ENCODE data around the gene ACAP3. TPM values are rescaled to one million over a fixed set of nuclear protein-coding genes. Genes with fewer than 3 reads are reported as not detected.

Gene ACAP3
- total RNA-seq, 1 donor from 2014 or later: 50.6 TPM

- TF ChIP-seq CTCF (IDR thresholded peaks at IDR 0.05): no peak
- Histone ChIP-seq H3K27ac (no peak overlapping the region), H3K36me3 (peaks cover 75% of the 10 kb centered on the region), H3K9me3 (no peaks in the 10 kb centered on the region), H3K4me3 (no peak overlapping the region), H3K4me1 (peaks cover 12% of the 10 kb centered on the region), H3K27me3 (ENCODE audit: low read depth) (no peaks in the 10 kb centered on the region)
- DNase-seq: no peak
- intact Hi-C loops (cut with DNase I): no loop called here
- ATAC-seq: no peak
Measured at GRCh38 chr1:1312450-1313314, 5.0 kb upstream of the ACAP3 start.

GRCh38 chr1:1311107-1312104 is 3.7 kb upstream of the ACAP3 start:
- no peaks in the 10 kb centered on the region for H3K27me3 ChIP-seq (ENCODE audit: low read depth)
- ATAC-seq: no peak
- H3K4me1 ChIP-seq: peaks cover 19% of the 10 kb centered on the region
- DNase-seq: no peak
- TF ChIP-seq CTCF (IDR thresholded peaks at IDR 0.05): no peak
- H3K4me3 ChIP-seq: no peak overlapping the region
- no peak overlapping the region for H3K27ac ChIP-seq
- H3K36me3 ChIP-seq: peaks cover 65% of the 10 kb centered on the region
- intact Hi-C loops (cut with DNase I): no loop called here
- H3K9me3 ChIP-seq: no peaks in the 10 kb centered on the region

GRCh38 chr1:1310476-1311053 is 2.8 kb upstream of the ACAP3 start:
- no peaks in the 10 kb centered on the region for H3K27me3 ChIP-seq (ENCODE audit: low read depth)
- DNase-seq (no peak), ATAC-seq (no peak)
- H3K4me3 ChIP-seq: no peak overlapping the region
- intact Hi-C loops (cut with DNase I): no loop called here
- H3K4me1 ChIP-seq: peaks cover 28% of the 10 kb centered on the region
- no peaks in the 10 kb centered on the region for H3K9me3 ChIP-seq
- H3K27ac ChIP-seq: no peak overlapping the region
- no peak for TF ChIP-seq CTCF (IDR thresholded peaks at IDR 0.05)
- peaks cover 59% of the 10 kb centered on the region for H3K36me3 ChIP-seq

- Histone ChIP-seq H3K4me3 (no peak overlapping the region), H3K27ac (peak overlapping the region; percentile 93), H3K27me3 (ENCODE audit: low read depth) (no peaks in the 10 kb centered on the region), H3K9me3 (no peaks in the 10 kb centered on the region), H3K4me1 (peaks cover 33% of the 10 kb centered on the region), H3K36me3 (peaks cover 56% of the 10 kb centered on the region)
- DNase-seq (no peak), ATAC-seq (no peak)
- intact Hi-C loops (cut with DNase I): no loop called here
- TF ChIP-seq CTCF (IDR thresholded peaks at IDR 0.05): no peak
Measured at GRCh38 chr1:1310109-1310385, 2.3 kb upstream of the ACAP3 start.

Measured in lower lobe of right lung (tissue), 2 donors.